ENCODE measurements around the gene HMCN2.

HMCN2 gene

GRCh38 chr9:130383979-130384676 lies 118.6 kb downstream of the HMCN2 start:
- no peaks in the 10 kb centered on the region for H3K79me2 ChIP-seq (ENCODE audit: insufficient read depth, low read depth)
- H3K27ac ChIP-seq: no peak overlapping the region
- H3K9ac ChIP-seq: no peak overlapping the region
- no peaks in the 10 kb centered on the region for H3K4me1 ChIP-seq (ENCODE audit: low read depth, poor library complexity, severe bottlenecking)
- TF ChIP-seq CTCF (conservative IDR thresholded peaks at IDR 0.05; ENCODE audit: low read depth, low read length): no peak
- H2AFZ ChIP-seq (ENCODE audit: low read depth): no peak overlapping the region
- no peak overlapping the region for H3K4me3 ChIP-seq (IDR thresholded peaks at IDR 0.05; ENCODE audit: insufficient read depth, low read depth, low read length)
- H3K27me3 ChIP-seq (ENCODE audit: insufficient read depth, low read depth): peaks cover 89% of the 10 kb centered on the region
- no peaks in the 10 kb centered on the region for H3K36me3 ChIP-seq (ENCODE audit: insufficient read depth)
- H4K20me1 ChIP-seq (ENCODE audit: insufficient read depth): no peaks in the 10 kb centered on the region
- H3K4me2 ChIP-seq: no peak overlapping the region

GRCh38 chr9:130385257-130385656 lies 119.7 kb downstream of the HMCN2 start:
- H3K27ac ChIP-seq: no peak overlapping the region
- no peaks in the 10 kb centered on the region for H4K20me1 ChIP-seq (ENCODE audit: insufficient read depth)
- TF ChIP-seq CTCF (conservative IDR thresholded peaks at IDR 0.05; ENCODE audit: low read depth, low read length): no peak
- H3K4me3 ChIP-seq (IDR thresholded peaks at IDR 0.05; ENCODE audit: insufficient read depth, low read depth, low read length): no peak overlapping the region
- H3K36me3 ChIP-seq (ENCODE audit: insufficient read depth): no peaks in the 10 kb centered on the region
- no peak overlapping the region for H3K9ac ChIP-seq
- H3K4me1 ChIP-seq (ENCODE audit: low read depth, poor library complexity, severe bottlenecking): no peaks in the 10 kb centered on the region
- H3K27me3 ChIP-seq (ENCODE audit: insufficient read depth, low read depth): peaks cover 88% of the 10 kb centered on the region
- H3K4me2 ChIP-seq: no peak overlapping the region
- no peaks in the 10 kb centered on the region for H3K79me2 ChIP-seq (ENCODE audit: insufficient read depth, low read depth)
- H2AFZ ChIP-seq (ENCODE audit: low read depth): no peak overlapping the region

- Histone ChIP-seq H4K20me1 (ENCODE audit: insufficient read depth) (no peaks in the 10 kb centered on the region), H2AFZ (ENCODE audit: low read depth) (no peak overlapping the region), H3K4me2 (no peak overlapping the region), H3K27me3 (ENCODE audit: insufficient read depth, low read depth) (peaks cover 88% of the 10 kb centered on the region), H3K27ac (no peak overlapping the region), H3K79me2 (ENCODE audit: insufficient read depth, low read depth) (no peaks in the 10 kb centered on the region), H3K4me3 (IDR thresholded peaks at IDR 0.05; ENCODE audit: insufficient read depth, low read depth, low read length) (no peak overlapping the region), H3K4me1 (ENCODE audit: low read depth, poor library complexity, severe bottlenecking) (no peaks in the 10 kb centered on the region), H3K36me3 (ENCODE audit: insufficient read depth) (no peaks in the 10 kb centered on the region), H3K9ac (no peak overlapping the region)
- TF ChIP-seq CTCF (conservative IDR thresholded peaks at IDR 0.05; ENCODE audit: low read depth, low read length): no peak
These were observed 121.8 kb downstream of the HMCN2 start for GRCh38 chr9:130387398-130387797.

- Histone ChIP-seq H3K27ac (no peak overlapping the region), H3K36me3 (ENCODE audit: insufficient read depth) (no peaks in the 10 kb centered on the region), H3K79me2 (ENCODE audit: insufficient read depth, low read depth) (no peaks in the 10 kb centered on the region), H3K4me1 (ENCODE audit: low read depth, poor library complexity, severe bottlenecking) (no peaks in the 10 kb centered on the region), H3K27me3 (ENCODE audit: insufficient read depth, low read depth) (peaks cover 88% of the 10 kb centered on the region), H4K20me1 (ENCODE audit: insufficient read depth) (no peaks in the 10 kb centered on the region), H3K4me2 (no peak overlapping the region), H2AFZ (ENCODE audit: low read depth) (no peak overlapping the region), H3K9ac (no peak overlapping the region), H3K4me3 (IDR thresholded peaks at IDR 0.05; ENCODE audit: insufficient read depth, low read depth, low read length) (no peak overlapping the region)
- TF ChIP-seq CTCF (conservative IDR thresholded peaks at IDR 0.05; ENCODE audit: low read depth, low read length): no peak
These were observed 122.3 kb downstream of the HMCN2 start for GRCh38 chr9:130387905-130388304.
